ENCODE data around the gene SOX30. TPM values are rescaled to one million over a fixed set of nuclear protein-coding genes. Genes with fewer than 3 reads are reported as not detected.

SOX30 gene
- total and polyA plus RNA-seq, 4 donors = under 0.01 to 0.21 TPM; not detected in 2

DNA sequence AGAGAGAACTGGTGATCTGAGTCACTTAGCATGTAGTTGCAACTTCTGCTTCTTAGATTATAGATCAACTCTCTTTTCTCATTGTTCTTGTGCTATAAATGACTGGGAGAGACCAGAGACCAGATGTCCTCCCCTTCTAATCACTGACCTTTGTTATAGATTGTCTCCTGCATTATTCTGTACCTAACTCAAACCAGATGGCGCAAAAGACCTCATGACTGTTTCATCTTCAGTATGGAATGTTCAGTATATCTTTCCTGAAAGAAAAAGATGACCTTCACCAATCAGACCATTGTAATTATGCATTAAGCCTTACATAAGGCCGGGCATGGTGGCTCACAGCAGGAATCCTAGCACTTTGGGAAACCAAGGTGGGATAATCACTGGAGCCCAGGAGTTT is 46.2 kb downstream of the SOX30 start (continued):
- TF ChIP-seq REST (IDR thresholded peaks at IDR 0.05) (no peak), MAX (IDR thresholded peaks at IDR 0.05) (no peak)

DNA sequence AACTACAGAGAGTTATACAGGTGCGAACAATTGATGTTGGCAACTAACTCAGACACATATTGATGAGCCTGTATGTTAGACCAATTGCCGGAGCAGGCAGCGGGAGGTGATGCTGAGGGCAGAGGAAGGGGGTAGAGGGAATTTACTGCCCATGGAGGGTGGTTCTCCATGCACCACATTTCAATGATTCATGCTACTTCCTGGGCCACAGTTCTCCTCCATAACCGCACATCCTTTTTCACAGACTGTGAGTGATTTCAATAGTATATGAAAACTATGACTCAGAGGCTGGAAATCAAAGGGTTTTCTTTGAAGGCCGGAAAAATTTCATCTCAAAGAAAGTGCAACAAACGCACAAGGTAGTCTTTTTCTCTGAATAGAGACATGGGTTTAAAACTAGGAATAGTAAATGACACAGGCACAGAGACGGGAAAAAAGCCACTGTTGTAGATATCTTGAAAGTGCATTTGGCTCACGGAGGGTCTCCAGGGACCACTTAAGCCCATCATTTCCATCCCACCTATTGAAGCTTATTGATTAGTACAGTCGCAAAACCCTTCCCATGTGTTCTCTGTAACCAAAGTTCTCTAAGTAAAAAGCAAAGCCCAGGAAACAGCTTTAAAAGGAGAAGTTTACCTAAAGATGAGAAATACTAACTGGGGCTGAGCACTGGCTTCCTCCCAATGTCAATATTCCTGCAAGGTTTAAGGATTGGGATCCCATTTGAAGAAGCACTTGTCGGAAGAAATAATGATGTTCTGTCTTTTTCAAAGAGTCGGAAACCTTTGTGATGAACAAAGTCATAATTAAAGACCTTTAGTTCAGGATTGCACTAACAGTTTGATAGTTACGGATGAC is 48.7 kb downstream of the SOX30 start:
- Histone ChIP-seq H3K27me3 (ENCODE audit: control insufficient read depth in 4 of 4, insufficient read depth in 4 of 4, low read length in 3 of 4) (no peaks in the 10 kb centered on the region), H3K9me3 (ENCODE audit: control insufficient read depth in 4 of 4, low read length in 3 of 4) (no peaks in the 10 kb centered on the region), H3K36me3 (ENCODE audit: control insufficient read depth in 4 of 4, insufficient read depth in 3 of 4, low read depth in 1 of 4, low read length in 3 of 4) (no peaks in the 10 kb centered on the region), H3K27ac (ENCODE audit: low read depth in 1 of 2, low read length in 2 of 2) (peak overlapping the region in 1 of 2 donors; percentile 35), H3K4me1 (ENCODE audit: control insufficient read depth in 4 of 4, insufficient read depth in 4 of 4, low read length in 3 of 4) (no peaks in the 10 kb centered on the region), H3K4me3 (ENCODE audit: low read depth in 1 of 3, low read length in 3 of 3) (no peak overlapping the region), H3K9ac (ENCODE audit: low read depth in 1 of 2, low read length in 2 of 2) (no peak overlapping the region)
- DNase-seq (ENCODE audit: low spot score) = no peak
- no peak for TF ChIP-seq FOXA1 (IDR thresholded peaks at IDR 0.05)
- no peak for TF ChIP-seq ZBTB33 (IDR thresholded peaks at IDR 0.05)
- TF ChIP-seq MAX (IDR thresholded peaks at IDR 0.05) = no peak
- TF ChIP-seq NR2F2 (IDR thresholded peaks at IDR 0.05) = no peak
- TF ChIP-seq EGR1 (IDR thresholded peaks at IDR 0.05; ENCODE audit: low read depth in 2 of 2) = no peak
- TF ChIP-seq TAF1 (conservative IDR thresholded peaks at IDR 0.05) = no peak
- no peak for TF ChIP-seq RAD21 (IDR thresholded peaks at IDR 0.05)
- 87% methylated on average over 12 of the region's 12 CpGs for whole genome bisulfite sequencing

- WGBS = 86% methylated on average over 4 of the region's 4 CpGs
- H3K27me3 ChIP-seq (ENCODE audit: control insufficient read depth in 4 of 4, insufficient read depth in 4 of 4, low read length in 3 of 4) = no peaks in the 10 kb centered on the region
- no peak for TF ChIP-seq CTCF (IDR thresholded peaks at IDR 0.05; ENCODE audit: low read depth, low read length, missing input control)
- no peak for TF ChIP-seq SP1 (IDR thresholded peaks at IDR 0.05)
- no peak for TF ChIP-seq REST (IDR thresholded peaks at IDR 0.05)
- no peak for TF ChIP-seq FOXA2 (IDR thresholded peaks at IDR 0.05)
- TF ChIP-seq TAF1 (conservative IDR thresholded peaks at IDR 0.05) = no peak
- no peak overlapping the region for H3K9ac ChIP-seq (ENCODE audit: low read depth in 1 of 2, low read length in 2 of 2)
- H3K4me3 ChIP-seq (ENCODE audit: low read depth in 1 of 3, low read length in 3 of 3) = no peak overlapping the region
- no peak for DNase-seq (ENCODE audit: low spot score)
- H3K9me3 ChIP-seq (ENCODE audit: control insufficient read depth in 4 of 4, low read length in 3 of 4) = no peaks in the 10 kb centered on the region
- no peak overlapping the region for H3K27ac ChIP-seq (ENCODE audit: low read depth in 1 of 2, low read length in 2 of 2)
- no peaks in the 10 kb centered on the region for H3K36me3 ChIP-seq (ENCODE audit: control insufficient read depth in 4 of 4, insufficient read depth in 3 of 4, low read depth in 1 of 4, low read length in 3 of 4)
- H3K4me1 ChIP-seq (ENCODE audit: control insufficient read depth in 4 of 4, insufficient read depth in 4 of 4, low read length in 3 of 4) = no peaks in the 10 kb centered on the region
These were observed 49.7 kb downstream of the SOX30 start for GRCh38 chr5:157602505-157602904.

Data from liver (tissue), 9 donors.